ENCODE data around the gene SH3RF1.

GRCh38 chr4:169153481-169154087, 117.2 kb downstream of the SH3RF1 start:
- TF ChIP-seq CTCF (IDR thresholded peaks at IDR 0.05; ENCODE audit: low read depth, low read length) (no peak), EZH2phosphoT487 (IDR thresholded peaks at IDR 0.05; ENCODE audit: low read depth) (no peak)
